ENCODE data around the gene HSD3B7.

DNA sequence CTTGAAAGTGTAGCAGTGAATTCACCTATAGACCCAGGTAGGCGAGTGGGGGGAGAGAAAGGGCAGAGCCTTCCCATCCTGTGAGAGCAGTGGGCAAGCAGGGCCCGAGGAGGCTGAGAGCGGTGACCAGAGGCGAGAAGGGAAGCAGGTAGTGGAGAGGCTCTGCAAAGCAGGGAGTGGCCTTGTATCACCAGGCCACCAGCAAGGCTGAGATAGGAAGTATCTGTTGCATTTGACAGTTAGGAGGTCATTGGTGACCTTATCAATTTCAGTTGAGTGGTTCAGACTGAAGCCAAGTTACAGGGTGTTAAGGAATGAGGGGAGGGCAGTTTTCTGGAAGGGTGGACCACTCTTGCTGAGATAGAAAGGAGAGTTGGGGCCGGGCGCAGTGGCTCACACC, 10.7 kb upstream of the HSD3B7 start:
- TF ChIP-seq, protein P1, sequence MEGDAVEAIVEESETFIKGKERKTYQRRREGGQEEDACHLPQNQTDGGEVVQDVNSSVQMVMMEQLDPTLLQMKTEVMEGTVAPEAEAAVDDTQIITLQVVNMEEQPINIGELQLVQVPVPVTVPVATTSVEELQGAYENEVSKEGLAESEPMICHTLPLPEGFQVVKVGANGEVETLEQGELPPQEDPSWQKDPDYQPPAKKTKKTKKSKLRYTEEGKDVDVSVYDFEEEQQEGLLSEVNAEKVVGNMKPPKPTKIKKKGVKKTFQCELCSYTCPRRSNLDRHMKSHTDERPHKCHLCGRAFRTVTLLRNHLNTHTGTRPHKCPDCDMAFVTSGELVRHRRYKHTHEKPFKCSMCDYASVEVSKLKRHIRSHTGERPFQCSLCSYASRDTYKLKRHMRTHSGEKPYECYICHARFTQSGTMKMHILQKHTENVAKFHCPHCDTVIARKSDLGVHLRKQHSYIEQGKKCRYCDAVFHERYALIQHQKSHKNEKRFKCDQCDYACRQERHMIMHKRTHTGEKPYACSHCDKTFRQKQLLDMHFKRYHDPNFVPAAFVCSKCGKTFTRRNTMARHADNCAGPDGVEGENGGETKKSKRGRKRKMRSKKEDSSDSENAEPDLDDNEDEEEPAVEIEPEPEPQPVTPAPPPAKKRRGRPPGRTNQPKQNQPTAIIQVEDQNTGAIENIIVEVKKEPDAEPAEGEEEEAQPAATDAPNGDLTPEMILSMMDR (IDR thresholded peaks at IDR 0.05; ENCODE audit: low read length): no peak
- TF ChIP-seq EZH2 (optimal IDR thresholded peaks at IDR 0.05; ENCODE audit: low read depth, low read length): no peak

Measured in MM.1S (cell line).